Measurements from ENCODE around the gene LILRB2.

GRCh38 chr19:54252243-54252642 lies 28.7 kb downstream of the LILRB2 start:
- TF ChIP-seq ZC3H10 (CRISPR knock-in tag; IDR thresholded peaks at IDR 0.05) (no peak), GLIS3 (CRISPR knock-in tag; IDR thresholded peaks at IDR 0.05) (no peak), ZNF565 (CRISPR knock-in tag; conservative IDR thresholded peaks at IDR 0.05; ENCODE audit: low read depth) (no peak), ZFP3 (CRISPR knock-in tag; IDR thresholded peaks at IDR 0.05) (no peak), PPARA (CRISPR knock-in tag; IDR thresholded peaks at IDR 0.05; ENCODE audit: borderline replicate concordance) (no peak), CREB5 (CRISPR knock-in tag; IDR thresholded peaks at IDR 0.05; ENCODE audit: low read depth) (no peak), PATZ1 (CRISPR knock-in tag; IDR thresholded peaks at IDR 0.05; ENCODE audit: borderline replicate concordance) (no peak), ARNTL (CRISPR knock-in tag; IDR thresholded peaks at IDR 0.05; ENCODE audit: borderline replicate concordance, low read depth) (no peak), TSHZ2 (CRISPR knock-in tag; IDR thresholded peaks at IDR 0.05) (no peak), ZNF8 (CRISPR knock-in tag; IDR thresholded peaks at IDR 0.05) (no peak), RARB (CRISPR knock-in tag; IDR thresholded peaks at IDR 0.05) (no peak)
